B cell (primary cell): ENCODE results near the gene RFC4. TPM values are rescaled to one million over a fixed set of nuclear protein-coding genes. Genes with fewer than 3 reads are reported as not detected.

Source experiments
- ATAC-seq: fragments of 200-7000 bp; cut with Tn5 transposase; one replicate; pipeline ENCODE4 v1.10.0; 2021; ENCODE audit warnings: low read depth, mild to moderate bottlenecking, moderate number of reproducible peaks, moderate library complexity
- CTCF ChIA-PET: fragments of 350-600 bp; sonication (Branson Sonifier 250); formaldehyde crosslinking; loops from one replicate; lab custom pipeline; 2021; ENCODE audit warnings: antibody characterized with exemption, inconsistent platforms; lab: Charles Lee
- POLR2A ChIA-PET: fragments of 350-600 bp; sonication (Branson Sonifier 250); formaldehyde crosslinking; loops from one replicate; lab custom pipeline; 2021; ENCODE audit warnings: antibody characterized with exemption; lab: Charles Lee
- DNase-seq: peaks from one replicate; pipeline ENCODE4 v3.0.0; 2013
- H2AFZ ChIP-seq: 2 replicates; pipeline ENCODE4 v1.6.1; 2012; ENCODE audit warnings: mild to moderate bottlenecking, low read depth, low read length; ENCODE audit not compliant: insufficient read depth, poor library complexity, severe bottlenecking
- H3K27ac ChIP-seq, 2 donors: 1 replicate in 1 of 2; 2 replicates in 1 of 2; pipeline ENCODE4 v1.5.1; 2012 to 2013; ENCODE audit warnings: low read length in 2 of 2, mild to moderate bottlenecking in 2 of 2, moderate library complexity in 1 of 2
- H3K27me3 ChIP-seq, 4 experiments: fragments of 200-600 bp in 1 of 4; sonication (generic) in 1 of 4; replicated peaks in 1 of 4; 1 replicate in 2 of 4; 2 replicates in 2 of 4; pipeline versions ENCODE4 v1.6.1 to v1.7.0; 2013 to 2016; ENCODE audit warnings: low read length in 3 of 4, mild to moderate bottlenecking in 2 of 4, mixed read lengths in 1 of 4, moderate library complexity in 1 of 4; ENCODE audit not compliant: insufficient read depth in 4 of 4, control insufficient read depth in 3 of 4; ENCODE audit errors: control extremely low read depth in 1 of 4
- H3K36me3 ChIP-seq, 2 experiments: replicated peaks in 1 of 2; 1 replicate in 1 of 2; 2 replicates in 1 of 2; pipeline versions ENCODE4 v1.6.1 to v1.7.1; 2013; ENCODE audit warnings: low read length in 1 of 2; ENCODE audit not compliant: insufficient read depth in 2 of 2, control insufficient read depth in 1 of 2; ENCODE audit errors: control extremely low read depth in 1 of 2, extremely low read depth in 1 of 2
- H3K4me1 ChIP-seq, 2 donors: fragments of 200-600 bp in 1 of 2; sonication (generic) in 1 of 2; 1 replicate in 1 of 2; 2 replicates in 1 of 2; pipeline versions ENCODE4 v1.5.1 to v1.6.1; 2013 to 2017; ENCODE audit warnings: low read length in 2 of 2; ENCODE audit not compliant: control insufficient read depth in 2 of 2, insufficient read depth in 2 of 2
- H3K4me2 ChIP-seq: replicated peaks from 2 replicates; pipeline ENCODE3; 2012; ENCODE audit warnings: mild to moderate bottlenecking, low read depth, low read length; ENCODE audit not compliant: poor library complexity, severe bottlenecking
- H3K4me3 ChIP-seq, 5 experiments: fragments of 200-600 bp in 1 of 5; sonication (generic) in 1 of 5; 1 replicate in 3 of 5; 2 replicates in 2 of 5; pipeline versions ENCODE4 v1.5.1 to v1.7.0; 2011 to 2016; ENCODE audit warnings: low read length in 4 of 5, mild to moderate bottlenecking in 4 of 5, low read depth in 2 of 5, control low read depth in 1 of 5, moderate library complexity in 1 of 5; ENCODE audit not compliant: insufficient read depth in 1 of 5; ENCODE audit errors: control extremely low read depth in 1 of 5, extremely low read depth in 1 of 5
- H3K79me2 ChIP-seq: fragments of 200-600 bp; sonication (generic); one replicate; pipeline ENCODE4 v1.6.0; 2016; ENCODE audit warnings: low read length; ENCODE audit not compliant: control insufficient read depth, insufficient read depth
- H3K9ac ChIP-seq: fragments of 200-600 bp; sonication (generic); 2 replicates; pipeline ENCODE4 v1.6.1; 2017; ENCODE audit warnings: mild to moderate bottlenecking, low read length, moderate library complexity
- H3K9me3 ChIP-seq, 3 donors: one replicate each; pipeline versions ENCODE4 v1.6.1 to v1.7.1; 2013; ENCODE audit warnings: low read length in 2 of 3; ENCODE audit not compliant: control insufficient read depth in 2 of 3, insufficient read depth in 1 of 3; ENCODE audit errors: control extremely low read depth in 1 of 3
- H4K20me1 ChIP-seq: 2 replicates; pipeline ENCODE4 v1.6.0; 2012; ENCODE audit warnings: mild to moderate bottlenecking, low read length; ENCODE audit not compliant: insufficient read depth, control insufficient read depth, poor library complexity, severe bottlenecking
- H3K27ac Mint-ChIP-seq: one replicate; pipeline ENCODE4 v1.8.0; 2021; ENCODE audit warnings: mixed read lengths
- H3K27me3 Mint-ChIP-seq: one replicate; pipeline ENCODE4 v1.8.0; 2021; ENCODE audit warnings: mixed read lengths
- H3K4me1 Mint-ChIP-seq: one replicate; pipeline ENCODE4 v1.8.0; 2021; ENCODE audit warnings: mixed read lengths
- H3K4me3 Mint-ChIP-seq: one replicate; pipeline ENCODE4 v1.8.0; 2021; ENCODE audit warnings: mixed read lengths
- H3K9me3 Mint-ChIP-seq: one replicate; pipeline ENCODE4 v1.8.0; 2022; ENCODE audit warnings: mixed read lengths; ENCODE audit not compliant: insufficient read depth
- CTCF ChIP-seq: fragments of 200-600 bp; IDR thresholded peaks from one replicate; pipeline ENCODE4 v1.8.0; 2022; ENCODE audit warnings: antibody characterized with exemption, mild to moderate bottlenecking
- EZH2 ChIP-seq: IDR thresholded peaks from 2 replicates; pipeline ENCODE4 v1.6.1; 2012; ENCODE audit warnings: borderline replicate concordance, low read depth, mild to moderate bottlenecking, moderate library complexity, low read length; ENCODE audit not compliant: insufficient read depth, poor library complexity, severe bottlenecking
- WGBS: methylation state at CpG from one replicate; pipeline ENCODE4 v1.1.5; 2013; ENCODE audit warnings: missing lambda C conversion rate; ENCODE audit not compliant: insufficient coverage; 5-methylcytosine and 5-hydroxymethylcytosine counted together
- intact Hi-C: fragments of 100-400 bp; cut with micrococcal nuclease; formaldehyde crosslinking; loops from one replicate; pipeline ENCODE4 v1.10.0; 2022
- polyA plus RNA-seq: library from polyadenylated mRNA; depleted of rRNA; stranded (reverse); fragments of >200 nt; gene quantifications from 2 replicates; pipeline ENCODE4 v1.2.3, GENCODE V29; 2012
- total RNA-seq, 2 donors: library from RNA; stranded (reverse); fragments of 120-200 nt in 1 of 2; gene quantifications; 1 replicate in 1 of 2; 2 replicates in 1 of 2; pipeline versions ENCODE4 v1.2.3 to v1.2.4, GENCODE V29; 2013 to 2022

The RFC4 gene
- total and polyA plus RNA-seq, 2 donors (not counting 1 experiment from before 2014, with no cell fraction given), result 17.8 to 20.5 TPM

GRCh38 chr3:186845756-186846155 lies 39.5 kb upstream of the RFC4 start:
- no peaks in the 10 kb centered on the region for H3K9me3 Mint-ChIP-seq
- Histone ChIP-seq H3K27me3 (no peaks in the 10 kb centered on the region), H3K4me3 (no peak overlapping the region), H4K20me1 (no peaks in the 10 kb centered on the region), H2AFZ (no peak overlapping the region), H3K9me3 (no peaks in the 10 kb centered on the region), H3K36me3 (no peaks in the 10 kb centered on the region), H3K4me1 (peaks cover 5 to 7% of the 10 kb centered on the region in 2 donors), H3K27ac (no peak overlapping the region), H3K9ac (no peak overlapping the region), H3K79me2 (peaks cover 13% of the 10 kb centered on the region), H3K4me2 (no peak overlapping the region)
- no peak overlapping the region for H3K27ac Mint-ChIP-seq
- H3K4me1 Mint-ChIP-seq, result peaks cover 4% of the 10 kb centered on the region
- 85% methylated on average over 4 of the region's 10 CpGs for WGBS
- DNase-seq (no peak), ATAC-seq (no peak)
- intact Hi-C loops, result loop anchor here (5.0 kb wide), 1 partner anchor 157 kb away; no protein-coding TSS in a partner anchor
- CTCF ChIA-PET, result interaction anchor here (1.6 to 9.6 kb wide), 2 partner anchors 268 to 317 kb away, joined by 6 to 215 read pairs; no protein-coding TSS in a partner anchor
- H3K27me3 Mint-ChIP-seq, result peaks cover 19% of the 10 kb centered on the region
- POLR2A ChIA-PET, result no interaction called here
- H3K4me3 Mint-ChIP-seq, result no peak overlapping the region
- TF ChIP-seq CTCF (no peak), EZH2 (no peak)

- Histone ChIP-seq H3K27me3 (no peaks in the 10 kb centered on the region), H3K79me2 (peaks cover 13% of the 10 kb centered on the region), H3K9me3 (no peaks in the 10 kb centered on the region), H3K27ac (no peak overlapping the region), H3K9ac (no peak overlapping the region), H3K4me1 (peaks cover 5 to 7% of the 10 kb centered on the region in 2 donors), H3K36me3 (no peaks in the 10 kb centered on the region), H3K4me3 (no peak overlapping the region), H3K4me2 (no peak overlapping the region), H2AFZ (no peak overlapping the region), H4K20me1 (no peaks in the 10 kb centered on the region)
- Mint-ChIP-seq H3K9me3 (no peaks in the 10 kb centered on the region), H3K4me1 (peaks cover 4% of the 10 kb centered on the region), H3K4me3 (no peak overlapping the region), H3K27ac (no peak overlapping the region), H3K27me3 (peaks cover 19% of the 10 kb centered on the region)
- DNase-seq, result no peak
- TF ChIP-seq EZH2 (no peak), CTCF (no peak)
- WGBS, result 85% methylated on average over 10 of the region's 11 CpGs
- CTCF ChIA-PET, result interaction anchor here (1.6 to 9.6 kb wide), 2 partner anchors 268 to 318 kb away, joined by 6 to 215 read pairs; no protein-coding TSS in a partner anchor
- no peak for ATAC-seq
- intact Hi-C loops, result loop anchor here (5.0 kb wide), 1 partner anchor 157 kb away; no protein-coding TSS in a partner anchor
- POLR2A ChIA-PET, result no interaction called here
Observed at GRCh38 chr3:186844908-186845307, 38.6 kb upstream of the RFC4 start.
